ENCODE measurements around the gene ZNF207. TPM values are rescaled to one million over a fixed set of nuclear protein-coding genes. Genes with fewer than 3 reads are reported as not detected.

Gene ZNF207
- total and polyA plus RNA-seq, 7 donors, result 60.9 to 136 (median 75.2) TPM

DNA sequence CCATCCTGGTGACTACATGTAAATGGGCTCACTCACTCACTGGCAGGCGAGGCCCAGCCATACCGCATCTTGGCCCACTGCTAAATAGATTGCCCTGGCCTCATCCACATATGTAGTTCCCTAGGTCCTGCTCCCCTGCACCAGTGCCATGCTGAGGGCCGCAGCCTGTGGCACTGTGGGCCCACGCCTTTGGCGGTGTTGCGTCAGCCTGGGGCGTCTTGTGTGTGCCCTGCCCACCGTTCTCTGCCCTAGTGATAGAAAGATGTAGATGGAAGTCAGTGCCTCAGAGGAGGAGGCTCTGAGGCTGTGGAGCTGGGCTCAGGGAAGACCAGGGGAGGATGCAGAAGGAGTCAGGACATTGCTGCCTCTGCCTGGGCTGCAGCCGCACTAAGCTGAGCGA is 26.9 kb upstream of the ZNF207 start:
- TF ChIP-seq, protein P1, sequence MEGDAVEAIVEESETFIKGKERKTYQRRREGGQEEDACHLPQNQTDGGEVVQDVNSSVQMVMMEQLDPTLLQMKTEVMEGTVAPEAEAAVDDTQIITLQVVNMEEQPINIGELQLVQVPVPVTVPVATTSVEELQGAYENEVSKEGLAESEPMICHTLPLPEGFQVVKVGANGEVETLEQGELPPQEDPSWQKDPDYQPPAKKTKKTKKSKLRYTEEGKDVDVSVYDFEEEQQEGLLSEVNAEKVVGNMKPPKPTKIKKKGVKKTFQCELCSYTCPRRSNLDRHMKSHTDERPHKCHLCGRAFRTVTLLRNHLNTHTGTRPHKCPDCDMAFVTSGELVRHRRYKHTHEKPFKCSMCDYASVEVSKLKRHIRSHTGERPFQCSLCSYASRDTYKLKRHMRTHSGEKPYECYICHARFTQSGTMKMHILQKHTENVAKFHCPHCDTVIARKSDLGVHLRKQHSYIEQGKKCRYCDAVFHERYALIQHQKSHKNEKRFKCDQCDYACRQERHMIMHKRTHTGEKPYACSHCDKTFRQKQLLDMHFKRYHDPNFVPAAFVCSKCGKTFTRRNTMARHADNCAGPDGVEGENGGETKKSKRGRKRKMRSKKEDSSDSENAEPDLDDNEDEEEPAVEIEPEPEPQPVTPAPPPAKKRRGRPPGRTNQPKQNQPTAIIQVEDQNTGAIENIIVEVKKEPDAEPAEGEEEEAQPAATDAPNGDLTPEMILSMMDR (IDR thresholded peaks at IDR 0.05), result no peak
- Histone ChIP-seq H3K4me3 (no peak overlapping the region), H3K27ac (no peak overlapping the region), H3K4me1 (no peaks in the 10 kb centered on the region), H3K9me3 (no peaks in the 10 kb centered on the region), H3K36me3 (ENCODE audit: insufficient read depth in 1 of 2, low read depth in 1 of 2) (no peaks in the 10 kb centered on the region), H3K27me3 (ENCODE audit: insufficient read depth in 3 of 3, low read length in 2 of 3) (no peaks in the 10 kb centered on the region)
- ATAC-seq (no peak), DNase-seq (no peak)
- 92 to 94% (median 94%) methylated on average over 10 of the region's 10 CpGs for WGBS, 3 donors
- intact Hi-C loops (cut with DNase I), result no loop called here

DNA sequence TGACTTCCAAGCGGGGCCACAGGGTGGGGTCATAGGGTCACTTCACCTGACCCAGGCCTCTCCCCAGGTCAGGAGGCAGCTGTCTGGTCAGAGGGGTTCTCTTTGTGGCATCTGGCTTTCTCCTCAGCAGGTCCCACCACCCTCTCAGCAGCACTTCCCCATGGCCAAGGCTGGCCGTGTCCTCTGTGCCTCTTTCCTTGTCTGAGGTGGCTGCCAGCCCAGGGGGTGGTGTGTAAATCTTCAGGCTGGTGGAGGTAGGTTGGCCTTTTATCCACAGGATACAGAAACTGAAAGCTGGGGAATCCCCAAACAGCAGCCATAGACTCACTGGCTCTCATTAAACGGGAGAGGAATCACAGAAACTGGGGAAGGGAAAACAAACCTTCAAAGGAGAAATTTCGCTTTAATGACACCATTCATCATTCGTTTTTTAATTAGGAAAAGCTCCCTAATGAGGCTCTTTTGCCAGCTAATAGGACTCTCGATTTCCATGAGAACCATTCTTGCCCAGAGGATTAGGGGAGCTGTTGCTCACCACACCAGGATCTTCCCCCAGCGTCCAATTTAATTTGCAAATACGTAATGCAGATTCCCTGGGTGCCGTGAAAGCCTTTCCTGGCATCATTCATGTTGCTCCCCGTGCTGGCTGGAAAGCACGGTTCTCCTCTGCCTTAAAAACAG is 26.0 kb upstream of the ZNF207 start:
- Histone ChIP-seq H3K27me3 (ENCODE audit: insufficient read depth in 3 of 3, low read length in 2 of 3) (no peaks in the 10 kb centered on the region), H3K4me1 (no peaks in the 10 kb centered on the region), H3K9me3 (no peaks in the 10 kb centered on the region), H3K4me3 (peak overlapping the region; percentile 34), H3K36me3 (ENCODE audit: insufficient read depth in 1 of 2, low read depth in 1 of 2) (no peaks in the 10 kb centered on the region), H3K27ac (no peak overlapping the region)
- 23 to 33% (median 24%) methylated on average over 11 of the region's 11 CpGs for WGBS, 3 donors
- no peak for ATAC-seq
- intact Hi-C loops (cut with DNase I), result no loop called here
- DNase-seq, result no peak
- TF ChIP-seq, protein P1 (IDR thresholded peaks at IDR 0.05), result no peak

DNA sequence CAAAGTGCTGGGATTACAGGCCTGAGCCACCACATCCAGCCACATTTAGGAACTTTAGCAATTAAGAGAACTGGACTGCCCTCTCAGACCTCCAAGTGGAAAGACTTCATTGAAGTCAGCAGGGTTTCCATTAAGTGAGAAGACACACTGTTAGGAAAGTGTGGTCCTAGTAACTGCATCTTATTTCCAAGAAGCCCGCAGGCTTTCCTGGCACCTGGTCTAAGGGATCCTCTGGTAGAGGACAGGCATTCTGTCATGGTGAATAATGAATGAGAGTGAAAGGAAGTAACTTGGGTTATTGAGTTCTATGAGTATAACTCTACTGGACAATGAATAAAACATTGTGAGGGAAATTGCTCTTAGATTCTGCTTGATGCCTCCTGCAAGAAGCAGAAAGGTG is 22.0 kb upstream of the ZNF207 start:
- Histone ChIP-seq H3K4me3 (no peak overlapping the region), H3K9me3 (no peaks in the 10 kb centered on the region), H3K36me3 (ENCODE audit: insufficient read depth in 1 of 2, low read depth in 1 of 2) (peaks cover 0 to 24% of the 10 kb centered on the region in 2 donors), H3K27me3 (ENCODE audit: insufficient read depth in 3 of 3, low read length in 2 of 3) (no peaks in the 10 kb centered on the region), H3K4me1 (no peaks in the 10 kb centered on the region), H3K27ac (no peak overlapping the region)
- intact Hi-C loops (cut with DNase I), result no loop called here
- TF ChIP-seq, protein P1 (IDR thresholded peaks at IDR 0.05), result no peak
- WGBS, 3 donors, result 82 to 90% (median 89%) methylated on average over 1 of the region's 1 CpG
- DNase-seq (no peak), ATAC-seq (no peak)

DNA sequence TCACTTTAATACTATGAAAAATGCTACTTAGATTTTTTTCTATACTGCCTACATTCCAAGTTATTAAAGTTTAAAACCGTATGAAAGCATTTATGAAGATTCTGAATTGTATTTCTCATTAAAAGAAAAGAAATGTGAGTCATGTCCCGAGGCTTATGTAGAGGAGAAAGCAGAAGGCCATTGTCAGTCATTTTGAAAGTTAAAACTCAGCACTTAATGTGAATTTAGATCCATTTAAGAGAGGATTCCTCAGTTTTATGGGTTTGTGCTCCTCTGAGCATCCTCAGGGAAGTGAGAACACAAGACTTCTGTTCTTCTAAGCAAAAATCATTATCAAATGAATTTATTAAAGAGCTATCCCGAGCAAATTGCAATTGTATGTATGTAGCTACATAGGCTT is 19.8 kb upstream of the ZNF207 start:
- DNase-seq (no peak), ATAC-seq (no peak)
- no peak overlapping the region for H3K4me3 ChIP-seq
- no peaks in the 10 kb centered on the region for H3K27me3 ChIP-seq (ENCODE audit: insufficient read depth in 3 of 3, low read length in 2 of 3)
- TF ChIP-seq, protein P1 (IDR thresholded peaks at IDR 0.05), result no peak
- WGBS, 3 donors, result 76 to 83% (median 79%) methylated on average over 3 of the region's 3 CpGs
- H3K9me3 ChIP-seq, result no peaks in the 10 kb centered on the region
- intact Hi-C loops (cut with DNase I), result no loop called here
- H3K36me3 ChIP-seq (ENCODE audit: insufficient read depth in 1 of 2, low read depth in 1 of 2), result peaks cover 0 to 47% of the 10 kb centered on the region in 2 donors
- H3K4me1 ChIP-seq, result no peaks in the 10 kb centered on the region
- no peak overlapping the region for H3K27ac ChIP-seq

Measured in psoas muscle (tissue), 8 donors.